B cell (primary cell): ENCODE measurements around the gene LBH. TPM values are rescaled to one million over a fixed set of nuclear protein-coding genes. Genes with fewer than 3 reads are reported as not detected.

Source experiments
- ATAC-seq: fragments of 200-7000 bp; cut with Tn5 transposase; one replicate; pipeline ENCODE4 v1.10.0; 2021; ENCODE audit warnings: low read depth, mild to moderate bottlenecking, moderate number of reproducible peaks, moderate library complexity
- CTCF ChIA-PET: fragments of 350-600 bp; sonication (Branson Sonifier 250); formaldehyde crosslinking; loops from one replicate; lab custom pipeline; 2021; ENCODE audit warnings: antibody characterized with exemption, inconsistent platforms; lab: Charles Lee
- POLR2A ChIA-PET: fragments of 350-600 bp; sonication (Branson Sonifier 250); formaldehyde crosslinking; loops from one replicate; lab custom pipeline; 2021; ENCODE audit warnings: antibody characterized with exemption; lab: Charles Lee
- DNase-seq: peaks from one replicate; pipeline ENCODE4 v3.0.0; 2013
- H2AFZ ChIP-seq: 2 replicates; pipeline ENCODE4 v1.6.1; 2012; ENCODE audit warnings: mild to moderate bottlenecking, low read depth, low read length; ENCODE audit not compliant: insufficient read depth, poor library complexity, severe bottlenecking
- H3K27ac ChIP-seq, 2 donors: 1 replicate in 1 of 2; 2 replicates in 1 of 2; pipeline ENCODE4 v1.5.1; 2012 to 2013; ENCODE audit warnings: low read length in 2 of 2, mild to moderate bottlenecking in 2 of 2, moderate library complexity in 1 of 2
- H3K27me3 ChIP-seq, 4 experiments: fragments of 200-600 bp in 1 of 4; sonication (generic) in 1 of 4; replicated peaks in 1 of 4; 1 replicate in 2 of 4; 2 replicates in 2 of 4; pipeline versions ENCODE4 v1.6.1 to v1.7.0; 2013 to 2016; ENCODE audit warnings: low read length in 3 of 4, mild to moderate bottlenecking in 2 of 4, mixed read lengths in 1 of 4, moderate library complexity in 1 of 4; ENCODE audit not compliant: insufficient read depth in 4 of 4, control insufficient read depth in 3 of 4; ENCODE audit errors: control extremely low read depth in 1 of 4
- H3K36me3 ChIP-seq, 2 experiments: replicated peaks in 1 of 2; 1 replicate in 1 of 2; 2 replicates in 1 of 2; pipeline versions ENCODE4 v1.6.1 to v1.7.1; 2013; ENCODE audit warnings: low read length in 1 of 2; ENCODE audit not compliant: insufficient read depth in 2 of 2, control insufficient read depth in 1 of 2; ENCODE audit errors: control extremely low read depth in 1 of 2, extremely low read depth in 1 of 2
- H3K4me1 ChIP-seq, 2 donors: fragments of 200-600 bp in 1 of 2; sonication (generic) in 1 of 2; 1 replicate in 1 of 2; 2 replicates in 1 of 2; pipeline versions ENCODE4 v1.5.1 to v1.6.1; 2013 to 2017; ENCODE audit warnings: low read length in 2 of 2; ENCODE audit not compliant: control insufficient read depth in 2 of 2, insufficient read depth in 2 of 2
- H3K4me2 ChIP-seq: replicated peaks from 2 replicates; pipeline ENCODE3; 2012; ENCODE audit warnings: mild to moderate bottlenecking, low read depth, low read length; ENCODE audit not compliant: poor library complexity, severe bottlenecking
- H3K4me3 ChIP-seq, 5 experiments: fragments of 200-600 bp in 1 of 5; sonication (generic) in 1 of 5; 1 replicate in 3 of 5; 2 replicates in 2 of 5; pipeline versions ENCODE4 v1.5.1 to v1.7.0; 2011 to 2016; ENCODE audit warnings: low read length in 4 of 5, mild to moderate bottlenecking in 4 of 5, low read depth in 2 of 5, control low read depth in 1 of 5, moderate library complexity in 1 of 5; ENCODE audit not compliant: insufficient read depth in 1 of 5; ENCODE audit errors: control extremely low read depth in 1 of 5, extremely low read depth in 1 of 5
- H3K79me2 ChIP-seq: fragments of 200-600 bp; sonication (generic); one replicate; pipeline ENCODE4 v1.6.0; 2016; ENCODE audit warnings: low read length; ENCODE audit not compliant: control insufficient read depth, insufficient read depth
- H3K9ac ChIP-seq: fragments of 200-600 bp; sonication (generic); 2 replicates; pipeline ENCODE4 v1.6.1; 2017; ENCODE audit warnings: mild to moderate bottlenecking, low read length, moderate library complexity
- H3K9me3 ChIP-seq, 3 donors: one replicate each; pipeline versions ENCODE4 v1.6.1 to v1.7.1; 2013; ENCODE audit warnings: low read length in 2 of 3; ENCODE audit not compliant: control insufficient read depth in 2 of 3, insufficient read depth in 1 of 3; ENCODE audit errors: control extremely low read depth in 1 of 3
- H4K20me1 ChIP-seq: 2 replicates; pipeline ENCODE4 v1.6.0; 2012; ENCODE audit warnings: mild to moderate bottlenecking, low read length; ENCODE audit not compliant: insufficient read depth, control insufficient read depth, poor library complexity, severe bottlenecking
- H3K27ac Mint-ChIP-seq: one replicate; pipeline ENCODE4 v1.8.0; 2021; ENCODE audit warnings: mixed read lengths
- H3K27me3 Mint-ChIP-seq: one replicate; pipeline ENCODE4 v1.8.0; 2021; ENCODE audit warnings: mixed read lengths
- H3K4me1 Mint-ChIP-seq: one replicate; pipeline ENCODE4 v1.8.0; 2021; ENCODE audit warnings: mixed read lengths
- H3K4me3 Mint-ChIP-seq: one replicate; pipeline ENCODE4 v1.8.0; 2021; ENCODE audit warnings: mixed read lengths
- H3K9me3 Mint-ChIP-seq: one replicate; pipeline ENCODE4 v1.8.0; 2022; ENCODE audit warnings: mixed read lengths; ENCODE audit not compliant: insufficient read depth
- CTCF ChIP-seq: fragments of 200-600 bp; IDR thresholded peaks from one replicate; pipeline ENCODE4 v1.8.0; 2022; ENCODE audit warnings: antibody characterized with exemption, mild to moderate bottlenecking
- EZH2 ChIP-seq: IDR thresholded peaks from 2 replicates; pipeline ENCODE4 v1.6.1; 2012; ENCODE audit warnings: borderline replicate concordance, low read depth, mild to moderate bottlenecking, moderate library complexity, low read length; ENCODE audit not compliant: insufficient read depth, poor library complexity, severe bottlenecking
- WGBS: methylation state at CpG from one replicate; pipeline ENCODE4 v1.1.5; 2013; ENCODE audit warnings: missing lambda C conversion rate; ENCODE audit not compliant: insufficient coverage; 5-methylcytosine and 5-hydroxymethylcytosine counted together
- intact Hi-C: fragments of 100-400 bp; cut with micrococcal nuclease; formaldehyde crosslinking; loops from one replicate; pipeline ENCODE4 v1.10.0; 2022
- polyA plus RNA-seq: library from polyadenylated mRNA; depleted of rRNA; stranded (reverse); fragments of >200 nt; gene quantifications from 2 replicates; pipeline ENCODE4 v1.2.3, GENCODE V29; 2012
- total RNA-seq, 2 donors: library from RNA; stranded (reverse); fragments of 120-200 nt in 1 of 2; gene quantifications; 1 replicate in 1 of 2; 2 replicates in 1 of 2; pipeline versions ENCODE4 v1.2.3 to v1.2.4, GENCODE V29; 2013 to 2022

Gene LBH
- total and polyA plus RNA-seq, 2 donors (not counting 1 experiment from before 2014, with no cell fraction given), result 158 to 201 TPM

- peak overlapping the region; percentile 96 for H3K9ac ChIP-seq
- intact Hi-C loops, result loop anchor here (1.0 to 5.0 kb wide), 7 partner anchors 35 to 1000 kb away; partner anchors contain the start of gene EHD3
Measured at GRCh38 chr2:30232801-30233130, 1.4 kb downstream of the LBH start.

More at GRCh38 chr2:30232801-30233130, 1.4 kb downstream of the LBH start:
- Histone ChIP-seq H3K4me1 (peaks cover 48 to 57% of the 10 kb centered on the region in 2 donors), H3K4me2 (peak overlapping the region; percentile 98), H3K79me2 (peaks cover 75% of the 10 kb centered on the region), H2AFZ (peak overlapping the region; percentile 98), H3K4me3 (peak overlapping the region; percentile 84 to 94 (median 93)), H3K27me3 (no peaks in the 10 kb centered on the region), H3K27ac (peak overlapping the region; percentile 93 to 94), H4K20me1 (peaks cover 56% of the 10 kb centered on the region), H3K36me3 (peaks cover 4 to 40% of the 10 kb centered on the region in 2 experiments), H3K9me3 (peaks cover 0 to 3% (median 0%) of the 10 kb centered on the region in 3 donors)
- DNase-seq (peak; percentile 69), ATAC-seq (peak; percentile 8)
- Mint-ChIP-seq H3K27me3 (no peaks in the 10 kb centered on the region), H3K27ac (peak overlapping the region; percentile 98), H3K9me3 (no peaks in the 10 kb centered on the region), H3K4me1 (peaks cover 56% of the 10 kb centered on the region), H3K4me3 (peak overlapping the region; percentile 80)
- ChIA-PET POLR2A (interaction anchor here (0.6 to 5.2 kb wide), 28 partner anchors 10 to 474 kb away, joined by 3 to 59 read pairs (median 8); partner anchors contain the start of genes LCLAT1 and YPEL5), CTCF (interaction anchor here (0.7 to 13.1 kb wide), 20 partner anchors 9 to 475 kb away, joined by 3 to 148 read pairs (median 6); partner anchors contain the start of genes LCLAT1 and YPEL5)
- WGBS, result 0% methylated on average over 1 of the region's 8 CpGs
- TF ChIP-seq EZH2 (no peak), CTCF (no peak)
